IPS DF 19.7 (cell line): Measurements from ENCODE around the gene MAPK13.
"Not testable (repeated sequence)": the region's sequence is repeated elsewhere in the genome, so short reads cannot be mapped to it uniquely, and the experiment has no call there.

ENCODE experiments used
- DNase-seq: peaks from one replicate; pipeline ENCODE4 v3.0.0-alpha.2; 2013; ENCODE audit warnings: low read depth, low spot score

The MAPK13 gene

GRCh38 chr6:36114798-36115408, 15.4 kb upstream of the MAPK13 start:
- DNase-seq, result no peak

- no peak for DNase-seq
Observed at GRCh38 chr6:36115412-36115811, 14.9 kb upstream of the MAPK13 start.

GRCh38 chr6:36116066-36116864, 14.0 kb upstream of the MAPK13 start:
- DNase-seq, result no peak

- no peak for DNase-seq
Observed at GRCh38 chr6:36116943-36117342, 13.4 kb upstream of the MAPK13 start.

- DNase-seq, result no peak
Observed at GRCh38 chr6:36117658-36118549, 12.4 kb upstream of the MAPK13 start.

- DNase-seq, result no peak
Observed at GRCh38 chr6:36118550-36119107, 11.7 kb upstream of the MAPK13 start.

- DNase-seq, result no peak
Observed at GRCh38 chr6:36119209-36119608, 11.1 kb upstream of the MAPK13 start.

- no peak for DNase-seq
Observed at GRCh38 chr6:36120018-36120417, 10.3 kb upstream of the MAPK13 start.

- no peak for DNase-seq
Observed at GRCh38 chr6:36120539-36120938, 9.8 kb upstream of the MAPK13 start.

- DNase-seq, result no peak
Observed at GRCh38 chr6:36120979-36121786, 9.1 kb upstream of the MAPK13 start.

GRCh38 chr6:36121787-36122494, 8.4 kb upstream of the MAPK13 start:
- DNase-seq, result no peak

- DNase-seq, result no peak
Observed at GRCh38 chr6:36122495-36123269, 7.6 kb upstream of the MAPK13 start.

GRCh38 chr6:36123270-36124139, 6.8 kb upstream of the MAPK13 start:
- peak; percentile 63 for DNase-seq

GRCh38 chr6:36124346-36124745, 6.0 kb upstream of the MAPK13 start:
- not testable (repeated sequence) for DNase-seq

GRCh38 chr6:36124881-36125280, 5.4 kb upstream of the MAPK13 start:
- no peak for DNase-seq

GRCh38 chr6:36125575-36125974, 4.7 kb upstream of the MAPK13 start:
- no peak for DNase-seq

- no peak for DNase-seq
Observed at GRCh38 chr6:36126121-36126520, 4.2 kb upstream of the MAPK13 start.

GRCh38 chr6:36126553-36127458, 3.5 kb upstream of the MAPK13 start:
- no peak for DNase-seq
